ENCODE data around the gene PAK5.

Gene PAK5

DNA sequence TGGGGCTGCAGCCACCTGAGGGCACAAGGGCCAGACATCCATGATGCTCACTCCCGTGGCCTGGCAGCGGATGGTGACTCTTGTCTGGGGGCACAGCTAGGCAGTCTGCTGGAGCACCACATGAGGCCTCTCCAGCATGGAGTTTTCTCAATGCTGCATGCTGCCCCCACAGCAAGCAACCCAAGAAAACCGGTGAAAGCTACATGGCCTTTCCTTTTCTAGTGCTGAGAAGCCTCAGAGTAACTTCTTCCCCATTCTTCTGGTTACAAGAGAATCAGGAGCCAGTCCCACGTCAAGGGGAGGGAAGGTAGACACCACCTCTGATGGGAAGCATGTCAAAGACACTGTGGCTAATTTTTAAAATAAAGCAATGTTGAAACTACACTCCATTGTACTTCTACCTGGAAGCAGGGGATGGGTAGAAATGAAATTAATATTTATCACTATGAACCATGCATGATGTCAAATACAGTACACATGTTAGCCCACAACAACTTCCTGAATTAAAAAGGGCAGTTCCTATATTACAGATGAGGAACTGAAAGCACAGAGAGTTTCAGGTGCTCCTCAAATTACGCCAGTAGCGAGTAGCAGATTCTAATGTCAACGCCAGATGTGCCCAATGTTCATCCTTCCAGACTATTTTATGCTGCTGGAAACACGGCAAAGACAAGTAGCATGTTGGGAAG is 223.0 kb downstream of the PAK5 start:
- DNase-seq = no peak

DNA sequence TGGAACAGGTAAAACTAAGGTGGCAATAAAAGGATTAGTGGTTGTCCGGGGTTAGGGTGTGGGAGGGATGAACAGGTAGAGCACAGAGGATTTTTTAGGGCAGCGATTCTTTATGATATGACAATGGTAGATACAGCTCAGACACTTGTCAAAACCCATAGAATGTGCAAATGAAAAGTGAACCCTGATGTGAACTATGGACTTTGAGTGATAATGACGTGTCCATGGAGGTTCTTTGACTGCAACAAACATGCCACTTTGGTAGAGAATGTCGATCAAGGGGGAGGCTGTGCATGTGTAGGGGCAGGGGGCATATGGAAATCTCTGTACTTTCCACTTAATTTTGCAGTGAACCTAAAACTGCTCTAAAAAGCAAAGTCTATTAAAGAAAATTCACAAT is 223.8 kb downstream of the PAK5 start:
- no peak for DNase-seq

DNA sequence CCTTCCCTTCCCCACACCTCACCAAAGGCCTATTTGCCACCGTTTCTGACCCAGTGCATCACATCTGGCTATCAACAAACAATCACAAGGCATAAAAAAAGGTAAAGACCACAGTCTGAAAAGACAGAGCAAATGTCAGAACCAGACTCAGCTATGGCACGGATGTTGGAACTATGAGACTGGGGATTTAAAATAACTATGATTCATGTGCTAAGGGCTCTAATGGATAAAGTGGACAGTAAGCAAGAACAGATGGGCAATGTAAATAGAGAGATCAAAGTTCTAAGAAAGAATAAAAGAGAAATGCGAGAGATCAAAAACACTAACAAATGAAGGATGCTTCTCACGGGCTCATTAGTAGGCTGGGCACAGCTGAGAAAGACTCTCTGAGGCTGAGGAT is 225.0 kb downstream of the PAK5 start:
- DNase-seq = no peak

DNA sequence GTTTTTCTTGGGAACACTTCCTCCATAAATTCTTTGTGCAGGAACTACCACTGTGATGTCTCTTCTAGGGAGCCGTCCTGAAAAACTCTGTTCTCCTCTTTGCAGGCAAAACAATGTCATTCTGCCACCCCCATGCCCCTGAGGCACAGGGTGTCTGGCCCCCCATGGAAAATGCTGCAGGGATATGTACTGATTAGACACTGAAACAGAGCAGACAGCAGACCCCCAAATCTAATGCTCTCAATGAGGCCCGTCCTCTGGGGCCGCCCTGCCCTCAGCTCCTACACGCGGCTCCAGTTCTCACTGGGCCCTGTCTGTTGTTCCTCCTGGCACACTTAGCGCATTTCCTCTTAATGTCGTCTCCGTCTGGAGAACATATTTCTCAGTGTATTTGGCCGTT is 227.0 kb downstream of the PAK5 start:
- DNase-seq = no peak

DNA sequence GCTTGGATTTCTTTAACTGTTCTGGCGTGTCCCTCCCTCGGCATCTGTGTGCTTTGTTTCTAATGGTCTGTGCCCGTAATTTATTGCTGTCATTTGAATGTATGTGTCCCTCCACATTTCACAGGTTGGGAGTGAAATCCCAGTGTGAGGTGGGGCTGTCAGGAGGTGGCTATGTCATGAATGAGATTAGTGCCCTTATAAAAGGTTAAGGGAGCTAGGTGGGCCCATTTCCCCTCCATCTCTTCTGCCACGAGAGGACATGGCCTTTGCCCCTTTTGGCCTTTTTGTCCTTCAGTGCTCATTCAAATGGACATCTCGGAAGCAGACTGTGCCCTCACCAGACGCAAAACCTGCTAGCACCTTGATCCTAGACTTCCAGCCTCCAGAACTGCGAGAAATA is 228.2 kb downstream of the PAK5 start:
- no peak for DNase-seq

DNA sequence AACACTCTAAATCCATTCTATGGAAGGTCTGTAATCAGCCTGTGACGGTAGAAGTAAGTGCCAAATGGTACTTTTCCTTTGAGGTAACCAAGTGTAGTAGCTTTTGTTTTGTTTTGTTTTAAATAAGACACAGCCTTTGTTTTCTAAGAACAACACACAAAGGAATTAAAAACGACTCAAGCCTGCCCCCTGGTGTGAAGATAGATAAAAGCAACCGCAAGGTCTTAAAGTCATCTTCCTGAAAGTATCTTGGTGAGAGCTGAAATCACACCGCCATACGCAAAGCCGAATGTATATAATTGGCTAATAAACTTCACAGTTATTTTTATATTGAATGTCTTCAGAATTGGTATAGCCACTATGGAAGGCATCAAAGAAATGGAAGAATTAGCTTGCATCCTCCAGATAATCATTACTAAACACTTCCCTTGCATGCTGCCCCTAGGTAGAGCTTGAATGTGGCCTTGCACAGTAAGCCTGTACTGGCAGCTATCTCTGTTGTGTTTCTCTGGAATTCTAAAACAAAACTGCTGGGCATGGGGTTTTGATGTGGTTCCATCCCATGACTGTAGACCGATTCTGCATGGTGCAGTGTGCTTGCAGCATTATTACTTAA is 228.9 kb downstream of the PAK5 start:
- peak; percentile 9 for DNase-seq

DNA sequence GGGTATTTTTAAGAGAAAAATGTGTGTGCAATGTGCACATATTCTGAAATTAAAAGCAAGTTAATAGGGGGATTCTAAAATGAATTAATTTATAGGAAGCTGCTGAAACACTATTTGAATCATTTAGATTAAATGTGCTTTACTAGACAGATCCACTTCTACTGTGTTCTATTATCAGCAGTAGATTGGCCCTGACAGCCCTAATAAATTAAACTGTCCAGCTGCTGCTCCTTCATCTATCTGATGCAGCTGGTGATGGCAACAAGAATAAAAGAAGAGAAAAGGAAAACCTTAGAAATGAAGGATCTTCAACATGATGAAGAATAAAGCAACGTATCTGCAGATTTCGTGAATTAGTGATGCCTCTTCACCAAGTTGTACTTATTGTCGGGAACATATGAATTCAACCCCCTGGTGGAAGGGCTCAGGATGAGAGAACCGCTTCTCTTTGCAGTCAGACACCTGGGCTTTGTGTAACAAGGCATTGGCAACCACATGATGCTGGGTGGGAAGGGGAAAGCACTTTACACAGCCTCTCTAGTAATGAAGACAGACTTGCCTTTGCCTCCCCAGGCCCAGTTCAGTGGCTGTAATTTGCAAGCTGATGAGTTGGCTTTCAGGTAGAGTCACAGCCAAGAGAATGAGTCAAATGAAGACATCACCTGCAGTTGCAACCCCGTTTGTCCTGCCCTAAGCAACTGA is 230.1 kb downstream of the PAK5 start:
- DNase-seq = no peak

DNA sequence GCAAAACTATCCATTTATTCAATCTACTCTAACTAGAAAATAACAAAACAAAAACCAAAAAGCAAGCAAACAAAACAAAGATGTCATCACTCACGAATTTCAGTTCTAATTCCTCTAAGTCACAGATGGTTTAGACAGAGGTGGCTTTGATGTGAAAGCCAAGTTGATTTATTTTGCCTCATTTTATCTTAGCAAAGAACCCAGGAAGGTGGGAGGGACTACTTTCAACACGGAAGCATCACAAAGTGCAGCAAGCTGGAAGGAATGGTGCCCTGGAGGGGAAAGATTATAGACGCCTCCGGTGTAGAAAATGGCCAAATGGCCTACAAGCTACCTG is 236.1 kb downstream of the PAK5 start:
- DNase-seq = no peak

DNA sequence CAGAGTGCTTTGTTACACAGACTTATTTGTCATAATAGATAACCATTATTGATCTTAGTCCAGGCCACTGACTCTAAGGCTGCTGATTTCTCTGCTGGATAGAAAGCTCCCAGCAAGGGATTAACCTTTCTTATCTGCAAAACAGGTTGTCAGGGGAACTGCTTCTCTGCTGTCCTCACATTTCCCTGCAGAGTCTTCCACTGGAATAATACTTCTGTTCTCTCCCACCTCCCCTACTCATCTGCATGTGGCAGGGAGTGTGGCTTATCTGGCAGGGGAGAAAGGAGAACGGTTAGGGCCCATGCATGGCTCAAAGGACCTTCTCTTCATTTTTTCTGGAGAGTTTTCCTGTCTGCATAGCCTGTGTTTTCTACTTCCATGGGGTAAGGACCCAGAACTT is 238.3 kb downstream of the PAK5 start:
- DNase-seq = no peak

DNA sequence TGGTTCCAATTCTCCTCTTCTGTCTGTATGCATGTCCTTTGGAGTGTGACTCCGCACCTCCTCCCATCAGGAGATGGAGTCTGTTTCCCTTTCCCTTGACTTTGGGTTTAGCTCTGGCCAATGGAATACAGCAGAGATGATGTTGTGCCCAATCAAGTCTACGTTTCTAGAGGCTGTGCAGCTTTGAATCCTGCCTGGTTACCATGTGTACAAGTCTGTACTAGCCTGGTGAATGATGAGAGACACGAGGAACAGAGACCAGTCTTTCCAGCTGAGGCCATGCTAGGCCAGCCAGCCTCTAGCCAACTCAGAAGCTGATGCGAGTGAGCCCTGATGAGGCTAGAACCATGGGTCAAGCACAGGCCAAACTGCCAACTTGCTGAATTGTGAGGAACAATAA is 241.3 kb downstream of the PAK5 start:
- DNase-seq = no peak

DNA sequence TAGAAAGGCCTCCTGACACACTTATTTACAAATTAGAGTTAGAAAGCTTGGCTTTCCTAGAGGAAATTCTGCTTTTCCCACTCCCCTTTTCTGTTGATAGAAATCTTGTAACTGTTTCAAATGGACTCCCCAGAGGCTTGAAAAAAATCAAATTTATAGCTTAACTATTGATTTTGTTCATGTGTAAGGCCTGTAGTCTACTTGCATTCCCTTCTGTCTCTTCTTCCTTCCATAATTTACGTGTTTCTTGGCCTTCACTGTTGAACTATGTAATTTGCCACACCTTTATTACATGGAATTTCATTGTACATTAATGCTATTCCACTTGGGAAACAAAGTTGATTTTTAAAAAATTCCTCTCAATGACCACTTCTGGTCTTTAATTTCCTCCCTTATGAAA is 243.1 kb downstream of the PAK5 start:
- DNase-seq = no peak

DNA sequence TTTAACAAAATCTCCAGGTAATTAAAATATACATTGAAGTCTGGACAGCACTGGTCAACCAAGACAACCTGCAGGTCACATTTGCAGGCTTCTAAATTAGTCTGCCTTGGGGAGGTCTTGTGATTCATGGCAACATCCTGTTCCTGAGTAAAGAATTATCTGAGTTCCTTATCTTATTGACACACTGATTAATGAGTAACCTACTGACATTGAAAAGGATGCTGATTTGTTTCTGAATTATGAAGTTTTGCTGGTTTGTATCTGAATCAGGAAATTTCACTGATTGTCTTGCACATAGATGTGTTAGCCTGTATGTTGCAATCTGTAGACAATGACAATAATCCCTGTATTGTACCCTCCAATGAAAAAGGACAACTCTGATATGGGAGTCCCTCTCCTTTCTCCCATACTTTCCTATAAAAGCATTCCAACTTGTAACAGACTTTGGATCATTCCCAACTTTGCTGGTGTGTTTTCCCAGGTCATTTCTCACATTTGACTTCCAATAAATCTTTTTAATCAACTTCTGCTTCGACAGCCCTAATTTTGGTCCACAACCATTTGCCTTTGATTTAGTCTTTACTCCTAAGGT is 244.5 kb downstream of the PAK5 start:
- DNase-seq = no peak

DNA sequence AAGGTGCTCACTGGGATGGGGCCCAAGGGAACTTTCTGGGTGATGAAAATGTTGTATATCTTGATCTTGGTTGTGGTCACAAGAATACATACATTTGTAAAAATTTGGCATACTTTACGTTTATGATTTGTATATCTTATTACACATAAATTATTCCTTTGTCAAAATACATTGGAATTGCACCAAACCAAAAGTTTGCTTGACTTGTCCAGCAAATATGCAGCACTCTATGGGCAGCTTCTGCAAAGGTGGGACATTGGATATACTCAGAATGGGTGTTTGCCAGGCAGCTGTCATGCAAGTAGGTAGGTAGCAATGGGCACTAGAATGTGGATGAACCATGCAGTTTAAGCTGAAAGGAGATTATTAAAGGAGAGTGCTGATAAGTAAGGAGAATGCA is 246.5 kb downstream of the PAK5 start:
- DNase-seq = no peak

DNA sequence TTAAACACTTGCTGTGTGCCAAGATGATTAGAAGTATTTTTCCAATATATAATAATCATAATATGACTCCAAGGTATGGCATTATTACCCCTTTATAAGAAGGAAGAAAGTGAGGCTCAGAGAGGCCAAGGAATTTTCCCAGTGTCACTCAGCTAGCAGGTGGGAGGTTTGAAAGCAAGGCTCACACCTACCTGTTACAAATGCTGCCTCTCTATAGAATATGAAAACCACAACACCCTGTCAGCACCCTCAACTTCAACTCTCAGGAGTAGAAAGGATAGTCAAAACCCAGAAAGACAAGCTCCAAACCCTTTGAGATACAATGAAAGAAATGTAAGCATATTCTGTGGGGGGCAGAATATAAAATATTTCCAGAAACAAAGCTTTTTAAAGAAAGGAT is 247.8 kb downstream of the PAK5 start:
- no peak for DNase-seq

DNA sequence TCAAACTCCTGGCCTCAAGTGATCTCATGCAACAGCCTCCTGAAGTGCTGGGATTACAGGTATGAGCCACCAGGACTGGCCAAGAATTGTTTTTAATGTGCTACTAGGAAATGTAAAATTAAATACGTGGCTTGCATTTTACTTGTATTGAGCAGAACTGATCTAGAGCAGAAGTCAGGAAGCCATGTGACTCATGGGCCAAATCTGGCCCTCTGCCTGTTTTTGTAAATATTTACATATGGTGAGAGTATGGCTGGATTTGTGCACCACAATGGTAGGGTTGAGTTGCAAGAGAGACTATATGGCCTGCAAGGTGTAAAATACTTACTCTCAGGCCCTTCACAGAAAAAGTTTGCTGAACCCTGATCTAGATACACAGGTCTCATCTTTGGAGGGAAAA is 248.7 kb downstream of the PAK5 start:
- no peak for DNase-seq

DNA sequence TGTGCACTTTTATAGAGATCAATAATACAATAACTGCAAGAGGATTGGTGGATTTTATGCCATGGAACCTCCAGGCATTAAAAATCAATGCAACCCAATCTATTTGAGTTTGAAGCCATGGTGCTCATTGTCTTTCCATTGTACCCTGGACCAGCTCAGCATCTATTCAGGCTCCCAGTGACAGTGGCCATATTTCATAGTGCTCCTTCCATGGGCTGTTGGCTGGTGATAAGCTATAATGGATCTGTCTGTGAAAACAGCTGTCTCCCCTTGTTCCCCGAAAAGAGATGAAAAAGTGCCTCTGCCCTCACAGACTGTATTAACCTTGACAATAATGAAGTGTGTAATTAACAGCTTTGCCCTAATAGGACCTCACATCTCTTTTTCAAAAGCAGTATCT is 250.2 kb downstream of the PAK5 start:
- DNase-seq = no peak

DNA sequence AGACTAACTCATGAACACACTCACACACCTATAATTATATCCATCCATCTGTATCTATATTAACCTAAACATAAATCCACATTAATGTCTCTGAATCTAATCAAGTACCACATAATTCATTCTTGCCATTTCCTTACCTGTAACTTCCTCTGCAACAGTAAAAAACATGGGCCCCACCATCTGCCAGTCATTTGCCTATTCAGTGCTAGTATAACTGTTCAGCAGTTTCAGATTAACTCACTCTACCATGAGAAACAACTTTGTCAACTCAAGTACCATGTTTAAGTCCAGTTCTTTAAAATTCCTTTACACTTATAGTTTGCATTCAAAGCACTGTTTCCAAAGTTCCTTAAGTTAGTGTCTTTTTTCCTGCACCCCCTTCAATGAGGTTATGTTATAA is 255.7 kb downstream of the PAK5 start:
- DNase-seq = no peak

DNA sequence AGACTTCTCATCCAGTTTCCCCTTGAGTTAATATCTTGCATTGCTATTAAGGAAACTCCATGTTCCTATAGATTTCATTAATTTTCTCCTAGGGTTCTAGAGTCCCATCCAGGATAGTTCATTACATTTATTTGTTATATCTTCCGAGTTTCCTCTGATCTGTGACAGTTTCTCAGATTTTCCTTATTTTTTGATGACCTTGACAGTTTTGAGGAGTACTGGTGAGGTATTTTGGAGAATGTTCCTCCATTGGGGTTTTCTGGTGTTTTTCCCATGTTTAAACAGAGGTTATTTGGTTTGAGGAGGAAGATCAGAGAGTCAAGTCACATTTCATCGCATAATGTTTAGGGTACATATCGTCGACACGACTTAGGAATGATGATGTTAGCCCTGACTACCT is 256.7 kb downstream of the PAK5 start:
- no peak for DNase-seq

DNA sequence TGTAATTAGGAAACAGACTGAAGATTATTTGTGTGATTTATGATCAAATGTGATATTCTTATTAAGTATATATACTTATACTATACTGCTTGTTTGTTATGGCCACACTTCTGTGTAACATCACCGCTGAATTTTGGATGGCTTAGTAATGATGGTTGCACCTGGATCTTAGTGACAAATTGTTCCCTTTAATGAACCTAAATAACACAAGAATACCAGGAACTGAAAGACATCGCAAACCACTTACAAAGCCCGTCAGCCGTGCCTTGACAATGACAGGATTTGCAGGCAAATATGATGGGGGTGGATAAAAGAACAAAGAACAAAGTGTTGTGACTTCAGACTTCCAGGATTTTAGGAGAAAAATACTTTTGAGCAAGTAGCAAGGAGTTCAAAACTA is 257.4 kb downstream of the PAK5 start:
- no peak for DNase-seq

DNA sequence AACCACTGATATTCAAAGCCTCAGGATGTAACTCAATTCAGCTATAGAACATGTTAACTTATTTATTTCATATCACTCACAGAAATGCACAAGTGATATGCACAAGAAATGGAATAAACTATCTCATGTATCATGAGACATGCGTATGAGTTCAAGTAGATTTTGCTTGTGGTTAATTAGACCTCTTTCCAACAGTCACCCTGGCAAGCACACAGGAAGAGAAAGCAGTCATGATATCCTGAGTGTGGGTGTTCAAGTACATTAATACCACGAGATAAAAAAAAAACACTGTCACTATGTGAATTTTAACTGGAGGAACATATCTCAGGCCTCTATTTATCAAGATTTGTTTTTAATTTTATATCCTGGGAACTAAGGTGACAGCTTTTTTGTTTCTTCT is 260.3 kb downstream of the PAK5 start:
- DNase-seq = no peak

DNA sequence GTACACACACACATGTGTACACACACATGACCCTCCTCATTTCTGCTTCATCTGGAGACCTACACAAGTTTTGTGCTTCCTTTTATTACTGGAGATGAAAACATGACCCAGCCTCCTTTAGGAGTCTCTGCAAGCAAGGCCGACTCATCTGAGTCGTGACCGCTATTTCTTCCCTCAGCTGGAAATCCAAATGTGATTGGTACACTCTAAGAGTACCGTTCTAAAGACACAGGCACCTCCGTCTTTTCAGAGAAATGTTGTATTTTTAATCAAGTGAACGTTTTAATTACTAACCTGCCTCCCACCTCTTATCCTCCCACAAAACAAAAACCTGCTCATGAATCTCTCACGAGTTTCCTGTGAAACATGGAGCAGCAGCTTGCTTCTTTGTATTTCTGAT is 261.5 kb downstream of the PAK5 start:
- no peak for DNase-seq

DNA sequence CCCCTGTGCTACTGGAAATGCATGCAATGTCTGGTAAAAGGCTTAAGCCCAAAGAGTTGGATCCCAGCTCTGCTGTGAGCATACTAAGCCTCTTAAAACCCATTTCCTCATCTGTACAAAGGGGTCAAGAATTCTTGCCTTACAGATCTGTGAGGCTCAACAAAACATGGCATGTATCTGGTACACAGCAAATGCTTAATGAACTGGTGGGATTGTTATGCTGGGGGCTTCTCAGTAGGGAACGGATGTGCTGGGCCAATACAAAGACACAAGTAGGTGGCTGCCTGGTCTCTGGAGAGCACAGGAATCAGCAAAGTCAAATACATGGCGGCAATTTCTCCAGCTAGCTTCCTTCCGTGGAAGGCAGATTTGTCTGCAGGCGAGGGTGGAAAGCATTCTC is 262.2 kb downstream of the PAK5 start:
- no peak for DNase-seq

DNA sequence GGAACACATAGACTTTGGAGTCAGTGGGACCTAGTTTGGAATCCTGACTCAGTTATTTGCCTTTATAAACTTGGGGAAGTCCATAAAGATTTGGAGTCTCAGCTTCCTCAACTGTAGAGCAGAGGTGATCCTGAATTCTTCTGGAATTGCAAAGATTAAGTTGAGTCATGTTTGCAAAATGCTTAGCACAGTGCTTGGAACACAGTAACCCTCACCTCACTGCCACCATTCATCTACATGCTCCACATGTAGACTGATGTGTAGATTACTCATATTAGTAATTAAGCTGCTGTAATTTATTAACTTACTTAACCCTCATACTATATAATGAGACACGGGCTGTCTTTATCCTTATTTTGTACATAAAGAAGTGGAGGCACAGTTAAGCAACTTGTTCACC is 263.0 kb downstream of the PAK5 start:
- DNase-seq = no peak

DNA sequence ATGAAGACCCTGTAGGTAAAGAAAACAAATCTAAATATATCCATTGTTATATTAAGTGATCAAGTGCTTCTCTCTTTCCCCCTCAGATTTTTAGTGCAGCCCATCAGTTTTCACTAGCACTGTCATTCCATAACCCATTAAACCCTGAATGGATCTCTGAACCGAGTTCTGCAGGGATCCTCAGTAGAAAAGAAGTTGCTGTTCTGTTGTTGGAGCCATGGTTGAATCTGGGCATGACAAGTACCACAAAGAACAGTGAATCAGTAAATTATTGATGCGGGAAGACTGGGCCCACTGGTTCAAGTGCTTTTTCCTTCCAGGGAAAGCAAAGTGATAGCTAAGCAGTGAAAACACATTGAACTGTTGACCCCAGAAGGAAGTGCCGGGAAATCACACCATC is 264.1 kb downstream of the PAK5 start:
- DNase-seq = no peak

All from activated gamma-delta T cell treated with Interleukin-2 at 50 U/mL for 16 hours (primary cell).